HG03097 (cell line): ENCODE data around the gene DNTTIP2.
"Not testable (repeated sequence)": the region's sequence is repeated elsewhere in the genome, so short reads cannot be mapped to it uniquely, and the experiment has no call there.

ENCODE experiments used
- ATAC-seq: cut with Tn5 transposase; IDR thresholded peaks from one replicate; pipeline ENCODE4 v1.9.1; 2021; ENCODE audit not compliant: unreplicated experiment, low FRiP score

The DNTTIP2 gene

DNA sequence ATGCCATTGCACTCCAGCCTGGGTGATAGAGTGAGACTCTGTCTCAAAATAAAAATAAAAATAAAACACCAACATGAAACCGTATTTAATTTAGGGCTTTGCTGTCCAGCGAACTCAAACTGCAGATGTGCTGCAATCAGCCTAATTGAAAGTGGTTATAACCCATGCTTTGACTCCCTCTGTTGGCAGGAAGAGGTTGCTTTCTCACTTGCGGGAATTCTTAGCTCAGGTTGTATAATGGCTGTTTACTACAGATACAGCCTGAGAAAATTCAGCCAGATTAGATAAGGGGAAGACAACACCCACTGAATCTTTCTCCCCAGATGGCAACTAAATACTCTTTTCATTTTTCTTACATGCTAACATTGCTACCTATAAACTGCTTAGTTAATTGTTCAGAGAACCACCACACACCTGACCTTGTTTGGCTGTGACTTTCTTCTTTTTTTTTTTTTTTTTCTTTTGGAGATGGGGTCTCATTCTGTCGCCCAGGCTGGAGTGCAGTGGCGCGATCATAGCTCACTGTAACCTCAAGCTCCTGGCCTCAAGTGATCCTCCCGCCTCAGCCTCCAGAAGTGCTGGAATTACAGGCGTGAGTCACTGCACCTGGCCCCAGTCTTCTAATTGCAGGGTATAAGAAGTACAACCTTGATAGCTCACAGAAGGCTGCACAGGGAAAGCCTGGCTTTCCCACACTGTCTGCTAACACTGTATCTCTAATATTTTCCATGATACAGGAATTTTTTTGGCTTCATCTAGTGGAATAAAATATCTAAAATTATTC lies 34.6 kb downstream of the DNTTIP2 start:
- ATAC-seq: no peak

DNA sequence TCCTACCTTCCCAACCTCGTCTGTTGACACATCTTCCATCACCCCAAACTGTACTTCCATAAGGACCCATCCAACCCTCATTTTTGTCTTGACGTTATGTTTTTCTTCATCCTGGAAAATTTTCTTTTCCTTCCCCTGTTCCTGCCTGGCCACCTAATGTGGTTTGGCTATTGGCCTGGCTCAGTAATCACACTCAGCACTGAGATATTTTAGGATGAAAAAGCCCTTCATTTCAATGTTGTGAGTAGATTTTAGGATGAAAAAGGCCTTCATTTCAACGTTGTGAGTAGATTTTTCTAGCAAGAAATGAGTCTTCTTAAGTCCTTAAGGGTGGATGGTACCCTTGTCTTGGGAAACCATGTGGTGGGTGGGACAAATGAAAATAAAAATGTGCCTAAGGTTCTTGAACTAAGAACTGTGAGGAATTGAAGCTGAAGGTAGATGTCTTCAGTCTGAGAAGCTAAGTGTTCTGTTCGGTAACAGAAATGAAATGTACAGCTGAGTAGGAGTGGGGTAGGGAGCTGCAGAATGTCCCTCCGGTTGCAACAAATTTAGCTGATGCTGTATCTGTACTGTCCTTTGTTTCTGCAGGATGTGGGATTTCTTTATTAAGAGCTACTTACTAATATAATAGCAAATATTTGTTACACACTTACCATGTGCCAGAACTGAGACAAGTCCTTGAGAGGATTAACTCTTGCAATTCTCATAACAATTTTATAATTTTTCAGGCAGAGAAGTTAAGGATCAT lies 36.1 kb downstream of the DNTTIP2 start:
- ATAC-seq: no peak

DNA sequence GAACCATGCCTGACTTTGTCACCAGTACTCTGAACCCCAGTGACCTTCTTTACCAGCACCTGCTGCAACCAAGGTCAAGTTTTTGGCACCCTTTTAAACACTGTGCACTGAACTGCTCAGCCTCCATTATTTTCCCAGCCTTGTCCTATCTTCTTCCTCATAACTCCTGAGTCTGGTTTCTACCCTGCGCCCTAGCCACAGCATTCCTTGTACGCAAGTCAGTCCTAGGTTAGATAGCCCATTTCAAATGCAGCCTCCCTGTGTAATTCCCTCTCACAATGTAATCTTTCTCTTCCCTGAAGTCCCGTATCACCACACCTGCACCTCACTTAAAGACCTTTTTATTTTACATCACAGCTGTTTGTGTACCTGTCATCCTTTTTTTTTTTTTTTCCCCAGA lies 37.2 kb downstream of the DNTTIP2 start:
- ATAC-seq: no peak

GRCh38 chr1:93840956-93841482 lies 38.0 kb downstream of the DNTTIP2 start:
- no peak for ATAC-seq

- no peak for ATAC-seq
Observed at GRCh38 chr1:93839753-93840152, 39.3 kb downstream of the DNTTIP2 start.

DNA sequence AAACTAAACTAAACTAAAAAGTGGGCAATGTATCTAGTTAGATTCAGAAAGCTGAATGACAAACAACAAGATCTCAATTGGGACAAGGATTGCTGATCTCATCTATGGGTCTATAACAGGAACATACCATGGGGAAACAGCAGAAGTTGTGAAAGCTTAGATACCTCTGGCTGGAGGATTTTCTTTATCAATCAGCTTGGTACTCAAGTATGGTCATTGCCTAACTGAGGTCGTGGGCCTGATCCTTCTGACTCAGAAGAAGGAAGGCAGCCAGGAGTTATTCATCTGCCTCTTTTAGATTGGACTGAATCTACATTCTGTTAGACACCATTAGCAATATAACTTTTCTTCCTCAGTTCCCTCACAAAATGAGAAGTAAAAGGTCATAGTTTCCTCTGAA lies 39.7 kb downstream of the DNTTIP2 start:
- no peak for ATAC-seq

- ATAC-seq: no peak
Observed at GRCh38 chr1:93837961-93838360, 41.0 kb downstream of the DNTTIP2 start.

GRCh38 chr1:93833293-93833692 lies 45.7 kb downstream of the DNTTIP2 start:
- ATAC-seq: not testable (repeated sequence)

- no peak for ATAC-seq
Observed at GRCh38 chr1:93829061-93829460, 49.9 kb downstream of the DNTTIP2 start.

DNA sequence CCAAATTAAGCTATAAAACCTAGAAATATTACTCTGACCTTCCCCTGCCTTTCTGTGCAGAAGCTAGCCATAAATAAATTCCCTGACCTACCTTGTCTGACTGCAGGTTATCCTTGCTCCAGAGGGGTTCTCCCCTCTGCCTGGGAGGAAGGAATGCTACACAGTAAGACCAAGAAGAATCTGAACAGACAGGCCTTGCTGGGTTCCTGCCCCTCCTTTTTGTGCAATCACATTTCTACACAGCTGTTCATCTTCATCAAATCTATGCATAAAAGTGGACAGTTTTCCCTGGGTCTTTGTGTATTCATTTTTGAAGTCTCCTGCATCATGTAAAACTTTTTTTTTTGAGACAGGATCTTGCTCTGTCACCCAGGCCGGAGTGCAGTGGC lies 50.6 kb downstream of the DNTTIP2 start:
- no peak for ATAC-seq

DNA sequence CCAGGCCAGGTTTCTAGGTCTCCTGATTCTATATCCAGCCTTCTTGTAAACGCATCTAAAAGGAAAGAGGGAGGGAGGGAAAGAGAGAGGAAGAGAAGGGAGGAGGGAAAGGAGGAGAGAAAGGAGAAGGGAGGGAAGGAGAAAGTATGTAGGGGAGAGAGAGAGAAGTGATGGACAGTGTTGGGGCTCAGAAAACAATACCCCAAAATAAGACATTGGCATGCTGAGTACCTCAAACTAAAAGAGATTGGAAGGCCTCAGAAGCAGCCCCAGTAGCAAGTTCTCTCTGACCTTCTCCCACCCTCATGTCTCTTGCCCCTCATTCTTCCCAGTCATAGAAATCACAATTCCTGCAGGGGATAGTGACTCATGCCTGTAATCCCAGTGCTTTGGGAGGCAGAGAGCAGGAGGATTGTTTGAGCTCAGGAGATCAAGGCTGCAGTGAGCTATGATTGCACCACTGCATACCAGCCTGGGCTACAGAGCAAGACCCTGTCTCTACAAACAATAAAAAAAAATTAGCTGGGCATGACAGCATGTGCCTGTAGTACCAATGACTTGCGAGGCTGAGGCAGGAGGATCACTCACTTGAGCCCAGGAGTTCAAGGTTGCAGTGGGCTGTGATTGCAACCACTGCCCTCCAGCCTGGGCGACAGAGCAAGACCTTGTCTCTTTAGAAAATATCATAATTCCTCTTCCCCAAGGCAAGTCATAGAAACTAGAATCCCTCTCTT lies 51.2 kb downstream of the DNTTIP2 start:
- ATAC-seq: no peak

GRCh38 chr1:93827128-93827527 lies 51.9 kb downstream of the DNTTIP2 start:
- ATAC-seq: no peak

DNA sequence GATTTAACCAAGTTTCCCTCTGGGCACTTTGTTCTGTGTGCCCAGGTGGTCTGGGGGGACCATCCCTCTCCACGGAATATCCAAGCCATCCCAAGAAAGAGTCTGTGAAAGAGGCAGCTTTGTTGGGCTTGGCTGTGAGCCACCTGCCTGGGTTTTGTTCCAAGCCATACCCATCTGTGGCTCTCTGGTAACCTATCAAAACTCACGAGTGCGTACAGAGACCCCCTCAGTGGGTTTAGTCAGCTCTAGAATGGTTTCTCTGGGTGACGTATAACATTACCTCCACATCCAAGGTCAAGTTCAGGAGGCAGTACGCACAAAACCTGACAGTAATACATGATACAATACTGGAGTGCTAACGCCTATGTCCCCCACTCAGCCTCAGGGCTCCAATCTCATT lies 54.2 kb downstream of the DNTTIP2 start:
- ATAC-seq: no peak

GRCh38 chr1:93822730-93823425 lies 56.1 kb downstream of the DNTTIP2 start:
- ATAC-seq: no peak

DNA sequence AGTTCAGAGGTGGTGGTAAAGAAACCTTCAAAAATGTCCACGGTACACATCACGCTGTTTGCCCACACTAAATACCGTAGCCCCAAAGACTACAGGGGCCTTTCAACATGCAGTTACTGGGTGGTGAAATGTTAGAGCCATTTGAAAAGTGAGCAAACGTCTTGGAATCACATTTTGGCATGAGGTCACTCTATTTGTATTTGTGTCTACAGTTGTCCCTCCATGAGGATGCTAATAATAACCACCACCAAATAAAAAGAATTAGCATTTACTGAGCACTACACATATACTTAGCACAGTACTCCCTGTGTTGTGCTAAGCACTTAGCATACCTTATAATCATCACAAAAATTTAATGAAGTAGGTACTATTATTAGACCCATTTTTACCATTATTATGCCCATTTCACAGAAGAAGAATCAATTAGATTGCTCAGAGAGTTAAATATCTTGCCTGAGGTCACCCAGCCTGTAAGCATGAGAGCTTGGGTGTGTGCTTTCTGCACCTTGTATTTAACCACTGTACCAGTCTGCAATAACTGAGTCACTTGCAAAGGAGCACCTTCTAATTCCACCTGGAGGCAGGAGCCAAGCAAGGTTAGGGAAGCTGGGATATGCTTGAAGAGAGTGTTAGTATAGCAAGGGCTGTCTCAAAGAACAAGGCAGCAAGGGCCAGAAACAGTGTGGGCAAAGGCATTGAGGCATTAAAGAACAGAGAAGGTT lies 57.4 kb downstream of the DNTTIP2 start:
- no peak for ATAC-seq

DNA sequence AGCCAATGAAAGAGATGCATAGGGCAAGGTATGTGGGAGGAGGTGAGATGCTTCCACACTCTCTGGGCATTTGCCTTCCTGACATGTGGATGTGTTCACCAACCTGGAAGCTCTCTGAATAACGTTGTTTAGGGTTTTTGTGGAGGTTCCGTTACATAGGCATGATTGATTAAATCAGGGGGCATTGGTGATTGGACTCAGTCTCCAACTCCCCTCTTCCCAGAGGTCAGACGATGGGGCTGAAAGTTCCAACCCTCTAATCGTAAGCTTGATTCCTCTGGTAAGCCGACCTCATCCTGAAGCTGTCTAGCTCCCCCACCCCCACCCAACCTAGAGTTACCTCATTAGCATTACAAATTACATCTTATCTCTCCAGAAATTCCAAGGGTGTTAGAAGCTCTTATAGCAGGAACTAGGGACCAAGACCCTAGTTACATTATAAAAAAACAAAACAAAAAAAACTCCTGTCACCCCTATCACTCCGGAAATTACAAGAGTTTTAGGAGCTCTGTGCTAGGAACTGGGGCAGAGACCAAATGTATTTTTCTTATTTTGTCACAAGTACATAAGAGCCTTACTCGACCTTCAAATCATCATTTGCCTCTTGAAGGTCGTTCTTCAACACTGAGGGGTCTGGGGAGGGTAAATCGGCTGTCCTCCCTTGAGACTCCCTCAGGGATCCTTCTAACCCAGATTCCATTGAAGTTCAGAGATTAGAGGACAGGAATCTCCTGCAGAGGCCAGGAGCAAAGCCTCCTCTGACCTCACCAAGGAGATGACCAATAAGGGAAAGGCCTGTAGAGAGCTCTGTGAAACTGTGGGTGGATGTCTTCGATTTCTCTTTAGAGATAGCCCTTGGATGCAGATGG lies 58.2 kb downstream of the DNTTIP2 start:
- no peak for ATAC-seq

DNA sequence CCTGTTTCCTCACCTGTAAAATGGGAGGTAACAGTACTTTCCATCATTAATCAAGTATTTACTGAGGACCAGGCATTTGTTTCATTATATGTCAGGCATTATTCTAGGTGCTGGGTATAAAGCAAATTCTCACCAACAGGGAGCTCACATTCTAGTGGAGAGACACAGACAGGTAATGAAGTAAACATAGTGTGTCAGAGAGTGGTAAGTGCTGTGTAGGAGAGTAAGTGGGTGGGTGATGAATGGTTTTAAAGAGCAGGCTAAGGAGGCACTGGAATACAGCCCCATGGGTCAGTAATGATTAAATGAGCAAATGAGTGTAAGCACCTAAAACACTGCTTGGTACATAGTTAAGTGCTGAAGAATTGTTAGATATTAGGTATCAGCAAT lies 60.4 kb downstream of the DNTTIP2 start:
- no peak for ATAC-seq

DNA sequence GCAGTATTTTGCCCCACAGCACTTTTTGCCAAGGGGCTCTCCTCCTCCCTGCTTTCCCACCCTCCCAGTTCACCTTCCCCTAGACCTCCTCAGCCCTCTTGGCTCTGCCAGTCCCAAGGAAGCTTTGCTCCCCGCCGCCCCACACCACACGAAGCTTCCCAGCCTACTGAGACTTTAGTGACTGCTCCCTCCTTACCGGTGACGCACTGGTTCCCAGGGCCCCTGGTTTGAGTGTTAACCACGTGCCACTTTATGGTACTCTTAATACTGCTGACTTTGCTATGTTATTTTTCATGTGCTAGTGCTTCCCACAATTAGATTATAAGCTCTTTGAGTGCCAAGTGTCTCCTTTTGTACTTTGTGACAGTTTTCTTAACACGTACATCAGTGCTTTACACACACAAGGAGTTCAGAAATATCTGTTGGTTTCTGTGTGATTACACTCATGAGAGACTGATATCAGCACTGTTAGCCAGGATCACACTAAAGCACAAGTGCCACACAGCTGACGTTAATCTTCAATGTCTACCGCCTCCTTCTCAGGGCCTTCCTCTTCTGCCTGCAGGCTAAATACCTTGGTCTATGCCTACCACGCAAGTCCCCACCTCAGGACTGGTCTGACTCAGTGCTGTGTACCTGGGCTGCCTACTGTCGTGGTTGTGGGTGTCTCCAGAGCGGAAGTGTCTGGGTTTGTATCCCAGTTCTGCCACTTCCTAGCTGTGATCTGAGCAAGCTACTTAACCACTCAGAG lies 61.0 kb downstream of the DNTTIP2 start:
- ATAC-seq: no peak
